ENCODE results near the gene TMEM138. TPM values are rescaled to one million over a fixed set of nuclear protein-coding genes. Genes with fewer than 3 reads are reported as not detected.

Gene TMEM138
- total and polyA plus RNA-seq, 7 donors = 12.9 to 37.0 (median 25.2) TPM

DNA sequence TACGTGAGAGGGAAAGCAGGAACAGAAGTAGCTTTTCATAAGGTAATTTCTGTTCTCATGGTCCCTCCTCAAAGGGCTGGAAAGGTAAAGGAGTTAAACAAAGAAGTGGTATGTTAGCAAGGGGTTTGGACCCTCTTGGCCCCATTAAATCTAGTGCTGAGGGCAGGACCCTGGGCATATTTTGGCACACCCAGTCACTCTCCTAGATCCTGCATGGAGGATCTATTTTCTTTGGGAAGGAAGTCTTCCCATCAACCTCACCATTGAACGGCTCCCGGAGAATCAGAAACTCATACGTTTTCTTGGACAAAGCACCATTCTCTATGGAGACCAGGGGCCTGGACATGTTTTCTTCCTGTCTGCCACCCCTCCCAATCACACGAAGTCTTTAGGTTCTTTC lies 41.9 kb downstream of the TMEM138 start:
- WGBS, 3 donors = 71 to 82% (median 74%) methylated on average over 5 of the region's 5 CpGs
- Histone ChIP-seq H3K4me1 (peaks cover 4% of the 10 kb centered on the region), H3K36me3 (ENCODE audit: insufficient read depth in 1 of 2, low read depth in 1 of 2) (peaks cover 24 to 97% of the 10 kb centered on the region in 2 donors), H3K9me3 (no peaks in the 10 kb centered on the region), H3K27me3 (ENCODE audit: insufficient read depth in 3 of 3, low read length in 2 of 3) (no peaks in the 10 kb centered on the region), H3K4me3 (no peak overlapping the region), H3K27ac (no peak overlapping the region)
- ATAC-seq (no peak), DNase-seq (no peak)
- intact Hi-C loops (cut with DNase I) = no loop called here
- TF ChIP-seq, protein P1, sequence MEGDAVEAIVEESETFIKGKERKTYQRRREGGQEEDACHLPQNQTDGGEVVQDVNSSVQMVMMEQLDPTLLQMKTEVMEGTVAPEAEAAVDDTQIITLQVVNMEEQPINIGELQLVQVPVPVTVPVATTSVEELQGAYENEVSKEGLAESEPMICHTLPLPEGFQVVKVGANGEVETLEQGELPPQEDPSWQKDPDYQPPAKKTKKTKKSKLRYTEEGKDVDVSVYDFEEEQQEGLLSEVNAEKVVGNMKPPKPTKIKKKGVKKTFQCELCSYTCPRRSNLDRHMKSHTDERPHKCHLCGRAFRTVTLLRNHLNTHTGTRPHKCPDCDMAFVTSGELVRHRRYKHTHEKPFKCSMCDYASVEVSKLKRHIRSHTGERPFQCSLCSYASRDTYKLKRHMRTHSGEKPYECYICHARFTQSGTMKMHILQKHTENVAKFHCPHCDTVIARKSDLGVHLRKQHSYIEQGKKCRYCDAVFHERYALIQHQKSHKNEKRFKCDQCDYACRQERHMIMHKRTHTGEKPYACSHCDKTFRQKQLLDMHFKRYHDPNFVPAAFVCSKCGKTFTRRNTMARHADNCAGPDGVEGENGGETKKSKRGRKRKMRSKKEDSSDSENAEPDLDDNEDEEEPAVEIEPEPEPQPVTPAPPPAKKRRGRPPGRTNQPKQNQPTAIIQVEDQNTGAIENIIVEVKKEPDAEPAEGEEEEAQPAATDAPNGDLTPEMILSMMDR (IDR thresholded peaks at IDR 0.05) = no peak

DNA sequence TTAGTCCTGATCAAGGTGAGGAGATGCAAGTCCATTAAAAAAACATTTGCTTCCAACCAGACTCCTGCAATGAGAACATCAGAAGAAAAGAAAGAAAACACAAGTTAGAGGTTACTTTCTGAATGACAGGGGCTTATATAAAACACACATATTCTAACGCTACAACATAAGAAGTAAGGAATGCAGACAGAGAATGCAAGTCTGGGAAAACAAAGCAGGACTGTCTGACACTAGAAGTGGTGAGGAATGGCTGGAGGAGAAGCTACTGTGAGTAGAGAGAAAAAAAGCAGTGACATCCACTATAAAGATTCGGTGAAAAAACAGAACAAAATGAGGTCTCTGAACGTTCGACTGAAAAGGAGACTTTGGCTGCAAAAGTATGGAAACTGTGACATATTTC lies 42.5 kb downstream of the TMEM138 start:
- peaks cover 24 to 98% of the 10 kb centered on the region in 2 donors for H3K36me3 ChIP-seq (ENCODE audit: insufficient read depth in 1 of 2, low read depth in 1 of 2)
- H3K4me1 ChIP-seq = peaks cover 4% of the 10 kb centered on the region
- TF ChIP-seq, protein P1 (IDR thresholded peaks at IDR 0.05) = no peak
- H3K4me3 ChIP-seq = no peak overlapping the region
- WGBS, 3 donors = 78 to 82% (median 79%) methylated on average over 4 of the region's 4 CpGs
- H3K27me3 ChIP-seq (ENCODE audit: insufficient read depth in 3 of 3, low read length in 2 of 3) = no peaks in the 10 kb centered on the region
- no peaks in the 10 kb centered on the region for H3K9me3 ChIP-seq
- no peak overlapping the region for H3K27ac ChIP-seq
- intact Hi-C loops (cut with DNase I) = no loop called here
- DNase-seq = no peak
- ATAC-seq = no peak

DNA sequence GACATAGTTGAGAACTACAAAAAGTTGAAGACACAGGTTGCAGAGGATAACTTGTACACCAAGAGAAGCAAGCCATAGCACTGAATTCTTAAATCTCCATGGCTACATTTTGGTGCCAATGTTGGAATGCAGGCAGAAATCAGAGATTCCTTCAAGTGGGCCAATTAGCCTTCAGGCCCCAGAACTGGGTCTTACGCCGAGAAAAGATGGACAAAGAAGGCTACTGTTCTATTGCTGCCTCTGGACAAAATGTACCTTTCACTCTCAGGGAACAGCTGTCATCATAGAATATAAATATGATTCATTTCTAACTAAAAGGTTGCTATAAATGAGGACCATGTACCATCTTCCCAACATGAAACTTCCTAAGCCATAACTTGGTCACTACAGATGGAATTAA lies 43.9 kb downstream of the TMEM138 start:
- intact Hi-C loops (cut with DNase I) = no loop called here
- peak in 3 of 4 donors; percentile 57 to 72 (median 64) for ATAC-seq
- TF ChIP-seq, protein P1 (IDR thresholded peaks at IDR 0.05) = no peak

DNA sequence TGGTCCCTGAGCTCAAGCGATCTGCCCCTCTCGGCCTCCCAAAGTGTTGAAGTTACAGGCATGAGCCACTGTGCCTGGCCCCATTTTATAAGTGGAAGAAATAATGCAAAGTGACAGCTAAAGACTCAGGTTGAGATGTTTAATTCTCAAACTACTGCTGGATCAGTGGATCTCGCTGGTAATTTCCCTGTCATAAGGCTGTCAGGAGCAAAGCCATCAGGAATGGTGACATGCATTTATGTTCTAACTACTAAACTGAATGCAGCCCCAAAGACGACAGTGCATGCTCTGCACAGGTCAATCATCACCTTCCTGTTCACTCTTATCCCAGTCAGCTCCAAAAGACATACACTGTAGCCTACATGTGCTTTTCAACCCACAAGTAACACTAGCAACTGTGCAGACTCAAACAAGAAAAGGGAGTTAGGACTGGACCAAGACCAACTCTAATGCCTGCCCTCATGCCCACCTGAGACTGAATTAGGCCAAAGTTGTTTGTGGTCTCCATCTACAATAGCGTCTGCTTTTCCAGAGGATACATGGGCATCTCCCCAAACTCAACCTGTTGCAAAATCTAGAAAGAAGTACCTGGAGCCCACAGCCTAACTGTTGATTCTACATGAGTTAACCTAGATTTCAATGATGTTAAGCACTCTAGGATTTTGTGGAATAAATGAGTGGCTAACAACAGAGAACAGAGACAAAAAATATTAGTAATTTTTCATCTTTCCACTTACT lies 45.0 kb downstream of the TMEM138 start:
- Histone ChIP-seq H3K27ac (no peak overlapping the region), H3K36me3 (ENCODE audit: insufficient read depth in 1 of 2, low read depth in 1 of 2) (peaks cover 27 to 100% of the 10 kb centered on the region in 2 donors), H3K4me3 (no peak overlapping the region), H3K9me3 (no peaks in the 10 kb centered on the region), H3K4me1 (peaks cover 4% of the 10 kb centered on the region), H3K27me3 (ENCODE audit: insufficient read depth in 3 of 3, low read length in 2 of 3) (no peaks in the 10 kb centered on the region)
- 83 to 97% (median 92%) methylated on average over 5 of the region's 5 CpGs for whole genome bisulfite sequencing, 3 donors
- DNase-seq = no peak
- TF ChIP-seq, protein P1 (IDR thresholded peaks at IDR 0.05) = no peak
- ATAC-seq = no peak
- intact Hi-C loops (cut with DNase I) = no loop called here

More for the DNA sequence above, 43.9 kb downstream of the TMEM138 start:
- 49 to 80% (median 65%) methylated on average over 2 of the region's 2 CpGs for WGBS, 3 donors
- H3K9me3 ChIP-seq = no peaks in the 10 kb centered on the region
- peaks cover 4% of the 10 kb centered on the region for H3K4me1 ChIP-seq
- H3K27me3 ChIP-seq (ENCODE audit: insufficient read depth in 3 of 3, low read length in 2 of 3) = no peaks in the 10 kb centered on the region
- no peak for DNase-seq
- H3K36me3 ChIP-seq (ENCODE audit: insufficient read depth in 1 of 2, low read depth in 1 of 2) = peaks cover 24 to 100% of the 10 kb centered on the region in 2 donors
- no peak overlapping the region for H3K27ac ChIP-seq
- H3K4me3 ChIP-seq = no peak overlapping the region
